Activated effector memory CD4-positive, alpha-beta T cell treated with anti-CD3 and anti-CD28 coated beads, Interleukin-2, amount 50 U/mL, for 16 hours (primary cell): ENCODE data around the gene PGGHG.

ENCODE experiments used
- DNase-seq: peaks from one replicate; pipeline ENCODE4 v3.0.0-alpha.2; 2020

Gene PGGHG

DNA sequence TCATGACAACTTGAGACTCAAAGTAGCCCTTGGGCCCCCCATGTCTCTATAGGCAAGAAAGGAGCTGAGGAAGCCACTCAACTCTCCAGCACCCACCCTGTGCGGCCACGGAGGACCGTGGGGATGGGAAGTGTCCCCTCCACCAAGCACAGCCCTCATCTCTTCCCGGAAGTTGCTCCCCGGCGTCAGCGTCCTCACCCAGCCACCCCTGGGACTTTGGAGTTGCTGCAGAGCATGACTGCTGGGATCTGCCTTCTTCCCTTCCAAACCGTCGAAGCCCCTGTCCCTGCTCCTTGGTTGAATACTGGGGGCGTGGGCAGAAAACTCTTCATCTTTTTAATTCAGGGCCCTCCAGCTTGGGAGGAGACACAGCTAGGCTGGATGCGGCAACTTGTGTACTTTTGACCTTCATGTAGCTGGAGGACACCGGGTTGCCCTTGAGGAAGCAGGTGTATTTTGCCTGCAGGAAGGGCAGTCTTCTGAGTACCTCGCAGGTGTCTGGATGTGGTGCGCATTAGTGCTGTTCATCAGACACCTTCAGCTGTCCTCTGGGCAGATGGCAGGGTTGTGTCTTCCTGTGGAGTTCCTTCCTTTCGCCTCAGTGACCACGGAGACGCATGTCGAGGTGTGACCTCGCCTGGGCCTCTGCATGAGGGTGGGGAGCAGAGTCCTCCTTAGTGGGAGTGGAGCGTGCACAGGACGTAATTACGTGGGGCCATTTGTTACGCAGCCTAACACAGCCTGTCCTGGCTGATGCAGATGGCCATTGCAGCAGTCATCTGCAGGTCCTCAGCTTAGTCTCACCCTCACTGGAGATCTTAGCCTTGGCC, 43.9 kb downstream of the PGGHG start:
- peak; percentile 56 for DNase-seq

DNA sequence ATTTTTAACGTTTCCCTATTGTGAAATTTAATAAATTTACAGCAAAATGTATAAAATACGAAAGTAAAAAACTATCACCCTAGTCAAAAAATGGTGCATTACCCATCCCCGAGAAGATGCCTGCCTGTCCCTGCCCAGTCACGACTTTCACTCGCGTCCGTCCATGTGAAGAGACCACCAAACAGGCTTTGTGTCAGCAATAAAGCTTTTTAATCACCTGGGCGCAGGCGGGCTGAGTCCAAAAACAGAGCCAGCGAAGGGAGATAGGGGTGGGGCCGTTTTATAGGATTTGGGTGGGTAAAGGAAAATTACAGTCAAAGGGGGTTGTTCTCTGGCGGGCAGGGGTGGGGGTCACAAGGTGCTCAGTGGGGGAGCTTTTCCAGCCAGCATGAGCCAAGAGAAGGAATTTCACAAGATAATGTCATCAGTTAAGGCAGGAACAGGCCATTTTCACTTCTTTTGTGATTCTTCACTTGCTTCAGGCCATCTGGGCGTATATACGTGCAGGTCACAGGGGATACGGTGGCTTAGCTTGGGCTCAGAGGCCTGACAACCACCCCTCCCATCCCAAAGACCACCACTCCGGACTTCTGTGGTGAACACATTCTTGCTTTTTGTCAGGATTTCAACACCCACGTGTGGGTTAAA, 44.8 kb downstream of the PGGHG start:
- peak; percentile 19 for DNase-seq

GRCh38 chr11:334264-334994, 45.5 kb downstream of the PGGHG start:
- DNase-seq = peak; percentile 54

DNA sequence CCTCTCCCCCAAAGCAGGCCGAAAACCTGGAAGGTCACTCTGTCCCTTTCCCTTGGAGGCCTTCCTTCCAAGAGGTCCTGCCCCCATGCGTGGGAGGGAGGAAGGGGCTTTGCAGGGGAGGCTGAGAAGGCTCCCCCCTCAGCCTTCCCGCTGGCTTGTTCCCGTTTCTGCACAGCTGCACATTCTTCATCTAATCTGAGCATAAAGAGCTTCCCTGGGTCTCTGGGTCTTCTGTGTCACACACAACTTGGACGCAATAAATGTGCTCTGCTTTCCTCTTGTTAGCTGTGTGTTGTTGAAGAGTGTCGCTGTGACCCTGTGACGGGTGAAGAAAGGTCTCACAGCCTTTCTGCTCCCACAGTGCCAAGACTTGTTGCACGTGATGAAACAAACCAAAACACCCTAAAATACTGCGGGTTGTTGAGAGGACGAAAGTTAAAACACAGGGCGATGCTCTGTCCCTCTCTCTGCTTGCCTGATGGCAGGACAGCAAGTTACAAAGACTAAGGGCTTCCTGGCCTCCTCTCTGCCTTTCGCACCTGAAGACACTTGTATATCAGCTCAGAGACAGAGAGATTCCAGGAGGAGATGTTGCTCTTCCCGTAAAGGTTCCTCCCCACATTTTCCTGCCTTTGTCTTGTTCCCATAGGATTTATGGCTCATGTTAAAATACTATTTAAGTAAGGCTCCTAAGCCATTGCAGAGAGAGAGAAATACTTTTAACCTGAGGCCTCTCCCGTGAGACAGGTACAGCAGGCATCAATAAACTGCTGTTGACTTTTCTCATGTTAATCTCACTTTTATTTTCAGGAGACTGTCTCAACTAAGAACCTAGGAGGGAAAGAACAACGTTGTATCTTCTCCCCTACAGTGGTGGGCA, 47.1 kb downstream of the PGGHG start:
- DNase-seq = peak; percentile 31

DNA sequence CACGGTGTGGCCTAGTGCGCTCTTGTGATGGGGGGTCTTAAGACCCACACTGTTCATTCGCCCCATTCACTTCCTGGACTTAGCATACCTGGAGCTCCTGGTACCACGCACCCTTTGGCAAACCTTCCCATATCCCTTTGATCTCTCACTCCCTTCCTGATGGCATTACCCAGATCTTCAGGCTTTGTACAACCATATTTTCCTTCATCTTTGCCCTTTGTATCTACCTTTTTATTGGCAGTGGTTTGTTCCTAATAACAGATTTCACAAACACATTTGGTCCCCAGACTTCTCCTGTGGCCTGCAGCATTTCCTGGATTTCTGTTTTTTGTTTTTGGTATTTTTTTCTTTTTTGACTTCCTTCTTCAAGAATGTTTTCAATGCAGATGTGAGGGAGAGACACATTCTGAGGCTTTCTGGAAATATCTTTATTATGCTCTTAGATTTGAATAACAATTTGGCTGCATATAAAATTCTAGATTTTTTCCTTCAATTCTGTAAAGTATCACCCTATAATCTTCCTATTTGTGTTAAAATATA, 47.8 kb downstream of the PGGHG start:
- DNase-seq = no peak

GRCh38 chr11:337711-338110, 48.8 kb downstream of the PGGHG start:
- peak; percentile 19 for DNase-seq

DNA sequence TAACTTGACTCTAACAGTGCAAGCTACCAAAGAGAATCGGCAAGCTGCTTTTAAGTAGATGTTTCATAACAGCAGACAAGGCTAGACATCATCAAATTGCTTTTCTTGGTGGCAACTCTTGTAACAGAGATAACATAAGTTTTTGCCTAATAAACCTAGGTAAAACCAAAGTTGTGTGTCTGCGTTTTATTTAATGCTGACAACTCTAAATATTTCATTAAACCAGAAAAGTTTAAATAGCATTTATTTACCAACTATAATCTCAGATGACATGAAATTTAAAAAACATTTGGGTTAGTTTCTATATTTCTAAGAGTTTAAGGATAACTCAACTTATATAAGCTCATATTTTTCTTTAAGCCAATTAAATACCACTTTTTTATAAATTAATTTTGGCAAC, 51.0 kb downstream of the PGGHG start:
- no peak for DNase-seq

GRCh38 chr11:340539-341512, 51.9 kb downstream of the PGGHG start:
- DNase-seq = no peak

- DNase-seq = no peak
These were observed 53.4 kb downstream of the PGGHG start for GRCh38 chr11:342328-342727.

GRCh38 chr11:344836-345578, 56.1 kb downstream of the PGGHG start:
- DNase-seq = no peak
